Right renal cortex interstitium (tissue), 3 donors: ENCODE data around the gene NUBP1. TPM values are rescaled to one million over a fixed set of nuclear protein-coding genes. Genes with fewer than 3 reads are reported as not detected.
"Not testable (repeated sequence)": the region's sequence is repeated elsewhere in the genome, so short reads cannot be mapped to it uniquely, and the experiment has no call there.

Experiments
- DNase-seq, 3 donors: peaks; one replicate each; pipeline ENCODE4 v3.0.0-alpha.2; 2013; ENCODE audit warnings: low read depth in 3 of 3, low spot score in 2 of 3
- polyA plus RNA-seq, 3 donors: library from polyadenylated mRNA; unstranded; fragments of 120-200 nt; gene quantifications; one replicate each; pipeline ENCODE4 v1.2.1, GENCODE V29; 2013; ENCODE audit not compliant: insufficient read length in 3 of 3

The NUBP1 gene
- polyA plus RNA-seq, result 10 to 100 TPM; 31.8 to 34.2 (median 33.0) TPM

- DNase-seq, result peak; percentile 94 to 97 (median 95)
Observed at GRCh38 chr16:10743610-10744369, at the start of gene NUBP1. NUBP1 (plus strand) TSS chr16:10743842; CDS start chr16:10743864, 22 bp downstream.

DNA sequence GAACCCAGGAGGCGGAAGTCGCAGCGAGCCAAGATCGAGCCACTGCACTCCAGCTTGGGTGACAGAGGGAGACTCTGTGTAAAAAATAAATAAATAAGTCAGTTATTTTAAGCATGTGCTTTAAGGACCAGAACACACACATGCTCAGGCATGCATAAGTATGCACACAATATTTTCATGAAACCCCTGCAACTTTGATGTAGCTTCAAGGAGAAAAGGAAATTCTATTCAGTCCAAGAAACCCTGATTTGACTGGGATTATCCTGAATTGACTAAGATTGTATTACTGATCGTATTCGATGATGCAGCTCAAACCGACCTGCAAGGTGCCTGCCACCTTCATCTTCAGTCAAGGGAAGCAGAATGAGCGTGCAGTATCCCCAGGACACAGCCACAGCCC, 49.8 kb upstream of the NUBP1 start:
- no peak for DNase-seq

- no peak for DNase-seq
Observed at GRCh38 chr16:10694306-10694705, 49.3 kb upstream of the NUBP1 start.

DNA sequence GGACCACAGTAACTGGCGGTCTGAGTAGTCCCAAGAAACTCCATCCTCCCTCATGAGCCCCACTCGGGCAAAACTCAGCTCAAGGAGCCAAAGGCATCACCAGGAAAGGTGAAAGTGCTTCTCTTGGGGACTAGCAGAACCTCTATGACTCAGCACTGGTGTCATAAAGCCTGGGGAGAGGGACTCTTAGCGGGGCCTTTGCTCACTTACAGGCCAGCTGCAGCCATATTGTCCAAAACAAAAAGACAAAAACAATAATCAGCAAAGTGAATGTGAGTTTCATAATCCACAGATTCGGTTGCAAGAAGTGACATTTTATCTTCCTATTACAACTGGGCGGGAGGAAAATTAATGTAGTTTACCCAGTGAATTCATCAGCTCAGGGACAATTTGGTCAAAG, 48.8 kb upstream of the NUBP1 start, which contains the start of gene TEKT5:
TEKT5 (minus strand) TSS at position 101 of the 400 bp plus-strand sequence; CDS start at position 44, 57 bp downstream.
- no peak for DNase-seq

- no peak for DNase-seq
Observed at GRCh38 chr16:10699756-10700155, 43.9 kb upstream of the NUBP1 start.

DNA sequence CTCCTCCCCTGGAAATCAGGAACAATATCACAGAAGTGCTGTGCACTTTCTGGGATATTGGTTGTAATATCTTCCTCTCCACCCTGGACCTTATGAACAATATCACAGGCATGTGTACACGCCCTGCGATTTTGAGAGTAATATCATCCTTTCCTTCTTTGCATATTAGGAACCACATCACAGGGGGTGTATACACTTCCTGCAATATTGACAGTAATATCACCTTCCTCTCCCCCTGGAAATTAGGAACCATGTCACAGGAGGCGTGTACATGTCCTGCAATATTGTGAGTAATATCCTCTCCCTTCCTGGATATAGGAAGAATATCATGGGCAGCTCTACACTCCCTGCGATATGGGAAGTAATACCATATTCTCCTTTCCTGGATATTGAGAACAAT, 34.7 kb upstream of the NUBP1 start:
- DNase-seq, result no peak

- no peak for DNase-seq
Observed at GRCh38 chr16:10728003-10728887, 15.4 kb upstream of the NUBP1 start.

- DNase-seq, result no peak
Observed at GRCh38 chr16:10729104-10730048, 14.3 kb upstream of the NUBP1 start.

- DNase-seq, result no peak
Observed at GRCh38 chr16:10731790-10732189, 11.9 kb upstream of the NUBP1 start.

DNA sequence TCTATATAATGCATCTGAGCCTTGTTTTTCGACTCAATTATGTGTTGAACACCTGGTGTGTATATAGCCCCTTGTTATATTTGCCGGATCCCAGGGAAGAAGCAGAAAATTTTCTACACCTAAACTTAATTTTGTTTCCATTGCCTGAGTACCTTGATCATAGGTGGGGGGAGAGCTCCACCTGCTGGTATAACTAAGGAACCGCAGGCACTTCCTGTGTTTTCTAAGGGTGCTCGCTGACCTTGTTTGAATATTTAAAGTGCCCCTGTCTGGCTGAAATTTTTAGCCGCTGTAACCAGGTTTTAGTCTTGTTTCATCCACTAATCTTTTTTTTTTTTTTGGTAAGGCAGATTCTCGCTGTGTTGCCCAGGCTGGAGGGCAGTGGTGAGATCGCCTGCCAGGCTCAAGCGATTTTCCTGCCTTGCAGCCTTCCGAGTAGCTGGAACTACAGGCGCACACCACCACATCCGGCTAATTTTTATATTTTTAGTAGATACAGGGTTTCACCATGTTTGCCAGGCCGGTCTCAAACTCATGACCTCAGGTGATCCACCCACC, 6.5 kb upstream of the NUBP1 start:
- peak; percentile 48 to 65 (median 53) for DNase-seq

DNA sequence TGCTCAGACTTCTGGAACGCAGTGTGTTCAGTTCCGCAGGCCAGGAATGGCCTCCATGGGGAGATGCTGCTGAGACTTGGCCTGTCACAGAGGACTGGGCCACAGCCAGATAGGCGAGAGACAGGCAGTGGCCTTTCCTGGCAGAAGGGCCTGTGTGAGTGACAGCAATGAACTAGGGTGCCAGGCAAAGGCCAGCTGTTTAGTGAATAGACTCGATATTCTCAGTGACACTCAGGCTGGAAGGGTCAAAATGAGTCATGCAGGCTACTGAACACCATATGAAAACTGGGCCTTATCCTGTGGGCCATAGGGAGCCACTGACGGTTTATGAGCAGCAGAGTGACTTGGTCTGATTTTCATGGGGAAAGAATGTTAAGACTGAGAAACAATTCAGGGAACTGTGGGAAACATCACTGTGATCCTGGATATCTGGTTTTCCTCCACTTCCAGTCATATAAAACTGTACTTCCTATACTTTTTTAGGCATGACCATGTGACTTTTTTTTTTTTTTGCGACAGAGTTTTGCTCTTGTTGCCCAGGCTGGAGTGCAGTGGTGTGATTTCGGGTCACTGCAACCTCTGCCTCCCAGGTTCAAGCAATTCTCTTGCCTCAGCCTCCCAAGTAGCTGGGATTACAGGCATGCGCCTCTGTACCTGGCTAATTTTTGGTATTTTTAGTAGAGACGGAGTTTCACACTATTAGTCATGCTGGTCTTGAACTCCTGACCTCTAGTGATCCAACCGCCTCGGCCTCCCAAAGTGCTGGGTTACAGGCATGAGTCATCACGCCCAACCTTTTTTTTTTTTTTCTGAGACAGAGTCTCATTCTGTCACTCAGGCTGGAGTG, 5.2 kb upstream of the NUBP1 start:
- no peak for DNase-seq

DNA sequence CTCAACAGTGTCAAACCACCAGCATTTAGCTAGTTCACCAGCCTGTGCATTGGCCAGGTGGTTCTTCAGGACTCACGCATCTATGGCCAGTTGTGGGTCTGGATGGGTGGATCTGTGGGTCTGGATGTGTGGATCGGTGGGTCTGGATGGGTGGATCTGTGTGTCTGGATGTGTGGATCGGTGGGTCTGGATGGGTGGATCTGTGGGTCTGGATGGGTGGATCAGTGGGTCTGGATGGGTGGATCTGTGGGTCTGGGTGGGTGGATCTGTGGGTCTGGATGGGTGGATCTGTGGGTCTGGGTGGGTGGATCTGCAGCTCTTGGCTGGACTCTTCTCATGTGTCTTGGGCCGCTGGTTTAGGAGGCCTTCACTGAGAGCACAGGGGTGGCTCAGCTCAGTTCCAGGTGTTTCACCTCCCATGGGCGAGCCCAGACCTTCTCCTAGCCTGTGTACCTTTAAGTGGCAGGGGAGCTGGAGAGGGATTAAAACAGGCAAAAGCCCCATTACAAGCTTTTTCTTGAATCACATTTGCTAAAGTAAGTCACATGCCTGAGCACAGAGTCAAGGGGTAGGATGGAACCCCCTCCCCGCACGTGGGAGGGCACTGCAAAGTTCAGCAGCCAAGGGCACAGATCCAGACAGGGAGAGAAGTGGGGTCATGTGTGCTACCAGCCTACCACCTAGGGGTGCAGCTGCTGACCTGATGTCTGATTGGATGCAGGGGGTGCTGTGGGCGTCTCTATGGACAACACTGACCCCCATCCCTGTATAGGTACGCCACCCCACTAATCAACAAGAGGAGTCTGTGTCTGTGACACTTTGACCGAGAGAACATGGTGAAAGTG, 3.4 kb upstream of the NUBP1 start:
- no peak for DNase-seq

GRCh38 chr16:10740845-10741208, 2.8 kb upstream of the NUBP1 start:
- no peak for DNase-seq

DNA sequence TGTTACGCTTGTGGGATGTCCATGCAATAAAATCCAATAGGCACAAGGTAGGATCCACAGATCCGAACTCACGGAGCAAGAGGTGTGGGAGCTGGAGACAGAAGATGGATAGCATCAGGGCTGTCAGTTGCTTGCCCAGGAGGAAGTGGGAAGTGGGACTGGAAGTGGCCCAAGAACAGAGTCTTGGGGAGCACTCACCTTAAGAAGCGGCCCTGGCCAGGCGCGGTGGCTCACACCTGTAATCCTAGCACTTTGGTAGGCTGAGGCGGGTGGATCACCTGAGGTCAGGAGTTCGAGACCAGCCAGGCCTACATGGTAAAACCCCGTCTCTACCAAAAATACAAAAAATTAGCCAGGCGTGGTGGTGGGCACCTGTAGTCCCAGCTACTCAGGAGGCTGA, 2.4 kb upstream of the NUBP1 start:
- not testable (repeated sequence) for DNase-seq

- DNase-seq, result no peak
Observed at GRCh38 chr16:10741844-10742243, 1.8 kb upstream of the NUBP1 start.

DNA sequence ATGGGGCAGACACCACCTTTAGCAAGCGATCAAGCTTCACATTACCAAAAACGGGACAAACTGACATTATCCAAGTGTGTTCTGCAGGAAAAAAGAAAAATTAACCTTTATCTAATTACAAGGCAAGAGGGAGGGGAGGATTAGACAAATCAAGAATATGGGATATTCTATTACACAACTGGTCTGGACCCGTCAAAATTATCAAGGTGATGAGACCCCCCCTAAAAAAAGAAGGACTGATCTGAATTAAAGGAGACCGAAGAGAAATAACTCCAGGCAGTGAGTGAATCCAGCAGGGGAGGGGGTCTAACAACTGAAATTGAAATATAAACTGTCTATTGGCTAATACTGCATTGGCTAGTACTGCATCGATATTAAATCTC, 424 bp upstream of the NUBP1 start:
- DNase-seq, result no peak

GRCh38 chr16:10744370-10745030, 858 bp downstream of the NUBP1 start:
- DNase-seq, result peak in 1 of 3 donors; percentile 58

DNA sequence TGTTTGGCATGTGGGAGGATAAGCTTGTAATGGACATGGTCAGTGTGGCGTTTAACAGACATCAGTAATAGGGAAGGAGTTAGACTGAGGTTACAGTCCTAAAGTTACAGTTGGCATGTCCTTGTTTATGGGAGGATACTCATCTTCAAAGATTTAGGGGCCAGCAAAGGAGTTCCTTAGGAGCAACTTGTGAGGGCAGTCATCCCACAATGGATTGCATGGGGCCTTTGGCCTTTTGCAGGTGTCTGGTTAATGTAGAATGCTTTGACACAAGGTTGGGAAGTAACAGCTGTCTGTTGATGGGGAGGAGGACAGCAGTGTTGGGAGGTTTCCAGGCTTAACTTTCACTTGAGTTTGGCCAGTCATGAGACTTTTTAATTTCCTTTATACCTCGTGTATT, 2.2 kb downstream of the NUBP1 start:
- peak; percentile 56 to 77 (median 57) for DNase-seq
